Activated naive CD8-positive, alpha-beta T cell treated with anti-CD3 and anti-CD28 coated beads, Interleukin-2, amount 50 U/mL, for 24 hours (primary cell): ENCODE measurements around the gene COQ2.

ENCODE experiments used
- ATAC-seq: fragments of 150-1000 bp; cut with Tn5 transposase; one replicate; pipeline ENCODE4 v1.10.0; 2021
- DNase-seq: peaks from one replicate; pipeline ENCODE4 v3.0.0; 2021
- H3K27ac Mint-ChIP-seq: one replicate; pipeline ENCODE4 v1.8.0; 2021; ENCODE audit warnings: mild to moderate bottlenecking, mixed read lengths
- H3K27me3 Mint-ChIP-seq: one replicate; pipeline ENCODE4 v1.8.0; 2021; ENCODE audit warnings: mixed read lengths
- H3K36me3 Mint-ChIP-seq: one replicate; pipeline ENCODE4 v1.8.0; 2021; ENCODE audit warnings: low read depth, mixed read lengths
- H3K4me1 Mint-ChIP-seq: one replicate; pipeline ENCODE4 v1.8.0; 2021; ENCODE audit warnings: mixed read lengths
- H3K4me3 Mint-ChIP-seq: one replicate; pipeline ENCODE4 v1.8.0; 2021; ENCODE audit warnings: mild to moderate bottlenecking, moderate library complexity, mixed read lengths
- H3K9me3 Mint-ChIP-seq: one replicate; pipeline ENCODE4 v1.8.0; 2021; ENCODE audit warnings: mixed read lengths

COQ2 gene

DNA sequence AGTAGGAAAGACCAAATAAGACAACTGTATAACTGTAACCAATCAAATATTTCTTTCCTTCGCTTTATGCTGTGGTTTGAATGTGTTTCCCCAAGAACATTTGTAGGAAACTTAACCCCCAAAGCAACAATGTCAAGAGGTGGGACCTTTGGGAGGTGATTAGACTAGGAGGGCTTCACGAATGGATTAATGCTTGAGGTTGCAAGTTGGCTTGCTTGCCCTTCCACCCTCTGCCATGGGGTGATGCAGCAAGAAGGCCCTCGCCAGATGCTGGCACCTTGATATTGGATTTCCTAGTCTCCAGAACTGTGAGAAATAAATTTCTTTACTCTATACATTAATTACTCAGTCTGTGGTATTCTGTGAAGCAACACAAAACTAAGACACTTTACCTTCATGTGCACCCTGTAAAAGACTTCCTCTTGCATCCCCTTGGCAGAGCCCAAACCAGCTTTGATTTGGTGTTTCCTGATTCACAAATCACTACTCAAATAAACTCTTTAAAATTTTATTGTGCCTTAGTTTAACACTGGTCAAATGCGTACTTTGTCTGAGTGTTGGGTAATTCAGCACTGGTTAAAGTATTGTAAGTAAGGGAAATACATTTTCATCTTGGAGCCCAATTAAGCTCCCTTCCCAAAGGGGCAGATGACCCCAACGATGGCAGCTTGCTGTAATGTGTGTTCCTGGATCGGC is 59.9 kb downstream of the COQ2 start:
- no peak for DNase-seq
- Mint-ChIP-seq H3K4me1 (peaks cover 58% of the 10 kb centered on the region), H3K36me3 (peaks cover 2% of the 10 kb centered on the region), H3K27me3 (no peaks in the 10 kb centered on the region), H3K27ac (peak overlapping the region; percentile 67), H3K4me3 (no peak overlapping the region), H3K9me3 (no peaks in the 10 kb centered on the region)
- ATAC-seq, result peak; percentile 40

GRCh38 chr4:83223781-83224180 is 60.8 kb downstream of the COQ2 start:
- peak overlapping the region; percentile 67 for H3K27ac Mint-ChIP-seq
- H3K27me3 Mint-ChIP-seq, result no peaks in the 10 kb centered on the region
- no peaks in the 10 kb centered on the region for H3K9me3 Mint-ChIP-seq
- DNase-seq, result no peak
- ATAC-seq, result no peak
- H3K4me3 Mint-ChIP-seq, result no peak overlapping the region
- H3K36me3 Mint-ChIP-seq, result peaks cover 2% of the 10 kb centered on the region
- peaks cover 66% of the 10 kb centered on the region for H3K4me1 Mint-ChIP-seq

DNA sequence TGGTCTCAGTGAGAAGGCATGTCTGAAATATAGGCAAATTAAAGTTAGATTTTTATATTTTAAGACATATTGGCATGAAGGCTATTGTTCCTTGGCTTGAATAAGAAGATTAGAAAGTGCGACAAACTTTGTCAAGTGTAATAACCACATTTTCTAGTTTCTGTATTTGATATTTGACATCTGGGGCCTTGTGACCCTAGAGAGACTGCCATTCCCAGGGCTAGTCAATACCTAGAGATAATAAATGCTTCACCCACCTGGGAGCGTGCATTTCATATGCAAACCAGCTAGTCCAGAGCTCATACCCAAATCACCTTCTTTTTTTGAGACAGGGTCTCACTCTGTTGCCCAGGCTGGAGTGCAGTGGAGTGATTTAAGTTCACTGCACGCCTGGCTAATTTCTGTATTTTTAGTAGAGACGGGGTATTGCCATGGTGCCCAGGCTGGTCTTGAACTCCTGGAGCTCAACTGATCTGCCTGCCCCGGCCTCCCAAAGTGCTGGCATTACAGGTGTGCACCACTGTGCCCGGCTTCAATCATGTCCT is 62.6 kb downstream of the COQ2 start:
- Mint-ChIP-seq H3K27me3 (no peaks in the 10 kb centered on the region), H3K4me1 (peaks cover 85% of the 10 kb centered on the region), H3K27ac (peak overlapping the region; percentile 33), H3K9me3 (no peaks in the 10 kb centered on the region), H3K36me3 (no peaks in the 10 kb centered on the region), H3K4me3 (no peak overlapping the region)
- ATAC-seq (no peak), DNase-seq (no peak)

DNA sequence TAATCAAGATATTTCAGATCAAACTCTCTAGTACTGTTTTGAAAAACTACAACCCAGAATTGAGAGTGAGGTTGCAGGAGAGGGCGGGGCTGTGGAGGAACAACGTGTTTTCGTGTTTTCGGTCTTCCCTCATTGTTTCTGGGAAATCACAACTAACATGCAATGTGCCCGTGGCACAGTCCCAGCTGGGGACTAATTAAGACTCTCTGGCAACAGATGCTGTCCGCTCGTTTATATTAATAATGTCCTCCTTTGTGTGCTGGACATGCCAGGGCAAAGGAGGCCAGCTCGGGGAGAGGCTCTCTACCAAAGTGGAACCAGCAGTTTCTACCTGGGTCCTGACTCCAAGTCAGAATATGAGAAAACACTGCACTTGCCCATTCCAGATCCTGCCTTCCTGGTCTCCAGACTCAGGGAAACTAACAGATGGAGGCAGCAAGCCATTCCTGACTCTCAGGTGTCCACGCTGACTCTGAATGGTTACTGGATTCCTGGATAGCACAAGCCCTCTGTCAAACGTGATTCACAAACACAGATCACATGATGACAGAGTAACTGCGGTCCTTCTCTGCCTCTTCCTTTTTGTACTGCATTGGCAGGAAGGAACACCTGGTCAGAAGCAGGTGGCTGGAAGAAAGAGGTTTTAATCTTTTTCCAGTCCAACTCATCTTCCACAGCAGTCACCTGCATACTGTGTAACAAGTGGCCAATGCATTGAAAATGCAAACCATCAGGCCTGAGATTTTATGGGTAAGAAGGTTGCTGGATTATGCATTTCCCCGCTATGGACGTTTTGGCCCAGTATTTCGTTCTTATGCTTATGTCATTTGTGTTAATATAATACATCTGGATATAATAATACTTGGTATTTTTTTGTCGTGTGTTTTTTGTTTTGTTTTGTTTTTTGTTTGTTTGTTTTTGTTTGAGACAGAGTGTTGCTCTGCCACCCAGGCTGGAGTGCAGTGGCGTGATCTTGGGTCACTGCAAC is 65.0 kb downstream of the COQ2 start:
- peak; percentile 67 for DNase-seq
- H3K4me1 Mint-ChIP-seq, result peaks cover 93% of the 10 kb centered on the region

GRCh38 chr4:83217721-83218522 is 66.7 kb downstream of the COQ2 start:
- Mint-ChIP-seq H3K27ac (peak overlapping the region; percentile 82), H3K4me1 (peaks cover 85% of the 10 kb centered on the region), H3K27me3 (no peaks in the 10 kb centered on the region), H3K4me3 (peak overlapping the region; percentile 53), H3K9me3 (peaks cover 7% of the 10 kb centered on the region), H3K36me3 (no peaks in the 10 kb centered on the region)
- ATAC-seq, result peak; percentile 82
- peak; percentile 39 for DNase-seq

More for the DNA sequence above, 65.0 kb downstream of the COQ2 start:
- Mint-ChIP-seq H3K4me3 (peak overlapping the region; percentile 72), H3K9me3 (peaks cover 7% of the 10 kb centered on the region), H3K36me3 (no peaks in the 10 kb centered on the region), H3K27me3 (no peaks in the 10 kb centered on the region), H3K27ac (peak overlapping the region; percentile 82)
- peak; percentile 48 for ATAC-seq

DNA sequence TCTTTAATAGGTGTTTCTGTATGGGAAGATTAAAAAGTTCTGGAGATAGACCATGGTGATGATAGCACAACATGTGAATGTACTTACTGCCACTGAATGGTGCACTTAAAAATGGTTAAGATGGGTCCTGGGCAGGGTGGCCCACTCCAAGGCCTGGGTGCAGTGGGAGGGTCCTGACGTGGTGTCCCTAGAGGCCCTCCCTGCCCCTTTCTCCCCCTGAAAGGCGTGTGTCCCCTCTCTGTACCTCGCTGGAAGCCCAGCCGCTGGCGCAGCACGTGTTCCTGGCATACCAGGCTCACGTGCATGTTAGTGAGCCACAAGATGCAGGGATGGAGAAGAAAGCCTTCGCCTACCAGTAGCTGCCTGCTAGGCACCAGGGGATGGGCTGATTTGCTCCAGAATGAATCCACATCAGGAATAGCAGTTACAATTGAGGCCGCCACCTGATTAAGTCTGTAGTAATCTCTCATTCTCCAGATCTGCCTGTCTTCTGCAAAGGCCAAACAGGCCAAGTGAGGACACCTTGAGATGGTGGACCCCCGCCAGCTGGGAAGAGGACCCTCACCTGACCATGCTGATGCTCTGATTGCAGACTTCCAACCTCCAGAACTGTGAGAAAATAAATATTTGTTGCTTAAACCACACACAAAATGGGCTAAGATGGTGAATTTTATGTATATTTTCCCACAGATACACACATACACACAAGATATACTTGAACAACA is 67.5 kb downstream of the COQ2 start:
- peak overlapping the region; percentile 82 for H3K27ac Mint-ChIP-seq
- H3K27me3 Mint-ChIP-seq, result no peaks in the 10 kb centered on the region
- no peaks in the 10 kb centered on the region for H3K36me3 Mint-ChIP-seq
- ATAC-seq (no peak), DNase-seq (no peak)
- peaks cover 86% of the 10 kb centered on the region for H3K4me1 Mint-ChIP-seq
- peak overlapping the region; percentile 53 for H3K4me3 Mint-ChIP-seq
- H3K9me3 Mint-ChIP-seq, result peaks cover 7% of the 10 kb centered on the region

DNA sequence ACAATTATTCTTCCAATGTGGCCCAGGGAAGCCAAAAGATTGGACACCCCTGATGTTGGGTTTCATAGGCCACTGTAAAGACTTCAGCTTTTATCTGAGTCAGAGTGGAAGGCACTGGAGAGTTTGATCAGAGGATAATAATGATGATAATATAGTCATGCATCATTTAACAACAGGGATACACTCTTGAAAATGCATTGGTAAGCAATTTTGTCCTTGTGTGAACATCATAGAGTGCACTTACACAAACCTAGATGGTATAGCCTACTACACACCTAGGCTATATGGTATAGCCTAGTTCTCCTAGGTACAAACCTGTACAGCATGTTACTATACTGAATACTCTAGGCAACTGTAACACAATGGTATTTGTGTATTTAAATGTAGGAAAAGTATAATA is 70.5 kb downstream of the COQ2 start:
- Mint-ChIP-seq H3K27ac (no peak overlapping the region), H3K27me3 (no peaks in the 10 kb centered on the region), H3K4me3 (no peak overlapping the region), H3K4me1 (peaks cover 84% of the 10 kb centered on the region), H3K36me3 (no peaks in the 10 kb centered on the region), H3K9me3 (peaks cover 7% of the 10 kb centered on the region)
- ATAC-seq (no peak), DNase-seq (no peak)
